GM12878 (cell line): ENCODE data around the gene SLC12A4. TPM values are rescaled to one million over a fixed set of nuclear protein-coding genes. Genes with fewer than 3 reads are reported as not detected.

Source experiments
- ATAC-seq: fragments of 200-7000 bp; cut with Tn5 transposase; 3 replicates; pipeline ENCODE4 v1.9.1; 2020; ENCODE audit warnings: mild to moderate bottlenecking, moderate library complexity
- BruUV-seq: library from RNA; stranded (reverse); fragments of 400-500 nt; replicated peaks from 2 replicates; lab custom pipeline; 2021; lab: Mats Ljungman, UMichigan
- CTCF ChIA-PET: fragments of 300-600 bp; sonication (Branson Sonifier 250); formaldehyde crosslinking; extraction: SDS; loops from one replicate; lab custom pipeline; 2021; ENCODE audit warnings: inconsistent platforms; lab: Yijun Ruan, JAX
- POLR2A ChIA-PET: fragments of 350-600 bp; formaldehyde crosslinking; extraction: SDS; loops from one replicate; lab custom pipeline; 2021; ENCODE audit warnings: inconsistent platforms; lab: Charles Lee
- RAD21 ChIA-PET: fragments of 300-600 bp; sonication (Branson Sonifier 250); formaldehyde crosslinking; loops from one replicate; lab custom pipeline; 2023; ENCODE audit warnings: antibody characterized with exemption; ENCODE audit not compliant: unreplicated experiment; lab: Charles Lee
- SMC1A ChIA-PET: fragments of 300-600 bp; sonication (Branson Sonifier 250); formaldehyde crosslinking; loops from one replicate; lab custom pipeline; 2023; ENCODE audit not compliant: unreplicated experiment, uncharacterized antibody; lab: Charles Lee
- DNase-seq: peaks from one replicate; pipeline ENCODE4 v3.0.0-alpha.2; 2011; ENCODE audit warnings: low read depth, low spot score
- FAIRE-seq: peaks from 3 replicates; lab custom pipeline; 2011; peaks lifted over from hg19 to GRCh38; lab: Jason Lieb, UNC
- H2AFZ ChIP-seq: 2 replicates; pipeline ENCODE4 v1.6.0; 2011; ENCODE audit warnings: low read depth, low read length, control low read depth; ENCODE audit not compliant: control insufficient read depth
- H3K27ac ChIP-seq: 2 replicates; pipeline ENCODE4 v1.5.1; 2011; ENCODE audit warnings: control low read depth; ENCODE audit not compliant: control insufficient read depth, insufficient read depth
- H3K27me3 ChIP-seq, 2 experiments: replicated peaks in 1 of 2; 2 replicates each; pipeline versions ENCODE4 v1.6.0 to v1.6.1; 2011; ENCODE audit warnings: low read length in 1 of 2; ENCODE audit not compliant: control insufficient read depth in 2 of 2, insufficient read depth in 2 of 2
- H3K36me3 ChIP-seq, 2 experiments: 2 replicates each; pipeline ENCODE4 v1.5.1; 2011; ENCODE audit warnings: low read length in 1 of 2; ENCODE audit not compliant: control insufficient read depth in 2 of 2, insufficient read depth in 2 of 2
- H3K4me1 ChIP-seq: 2 replicates; pipeline ENCODE4 v1.6.1; 2011; ENCODE audit warnings: mild to moderate bottlenecking, low read length, moderate library complexity, mixed read lengths; ENCODE audit not compliant: control insufficient read depth, insufficient read depth
- H3K4me2 ChIP-seq: 2 replicates; pipeline ENCODE4 v1.6.0; 2011; ENCODE audit warnings: control low read depth; ENCODE audit not compliant: control insufficient read depth, insufficient read depth
- H3K4me3 ChIP-seq: fragments of 200-600 bp; sonication (generic); 2 replicates; pipeline ENCODE4 v1.5.1; 2016
- H3K79me2 ChIP-seq: 2 replicates; pipeline ENCODE4 v1.6.0; 2011; ENCODE audit warnings: low read length; ENCODE audit not compliant: control insufficient read depth, insufficient read depth
- H3K9ac ChIP-seq: 2 replicates; pipeline ENCODE4 v1.8.0; 2011; ENCODE audit warnings: low read length, control low read depth, mixed read lengths; ENCODE audit not compliant: control insufficient read depth, insufficient read depth
- H3K9me3 ChIP-seq: replicated peaks from 3 replicates; pipeline ENCODE4 v1.5.1; 2011; ENCODE audit warnings: mild to moderate bottlenecking, low read length; ENCODE audit not compliant: control insufficient read depth, insufficient read depth
- H4K20me1 ChIP-seq: 2 replicates; pipeline ENCODE4 v1.6.0; 2011; ENCODE audit not compliant: control insufficient read depth, insufficient read depth
- ATF7 ChIP-seq: fragments of 450-650 bp; IDR thresholded peaks from 2 replicates; pipeline ENCODE4 v1.6.1; 2016; ENCODE audit warnings: low read depth, mild to moderate bottlenecking
- BACH1 ChIP-seq: fragments of 450-650 bp; IDR thresholded peaks from 2 replicates; pipeline ENCODE4 v1.6.1; 2017; ENCODE audit warnings: mild to moderate bottlenecking, borderline replicate concordance
- CHD4 ChIP-seq: fragments of 200-600 bp; sonication (generic); IDR thresholded peaks from 2 replicates; pipeline ENCODE4 v1.6.1; 2016; ENCODE audit warnings: mild to moderate bottlenecking
- EED ChIP-seq: sonication (generic); IDR thresholded peaks from 2 replicates; pipeline ENCODE4 v1.6.1; 2016; ENCODE audit warnings: antibody characterized with exemption, low read depth
- EGR1 ChIP-seq, 2 experiments: IDR thresholded peaks; 1 replicate in 1 of 2; 2 replicates in 1 of 2; pipeline ENCODE4 v1.6.1; 2011 to 2012; ENCODE audit warnings: low read depth in 2 of 2, low read length in 2 of 2, borderline replicate concordance in 1 of 2, mild to moderate bottlenecking in 1 of 2, moderate library complexity in 1 of 2
- EP300 ChIP-seq, 2 experiments: fragments of 150-350 bp in 1 of 2; IDR thresholded peaks; 2 replicates each; pipeline ENCODE4 v1.6.1; 2011 to 2012; ENCODE audit warnings: low read depth in 2 of 2, low read length in 2 of 2, borderline replicate concordance in 1 of 2, improper control_type of control experiment in 1 of 2, inconsistent platforms in 1 of 2; ENCODE audit not compliant: control insufficient read depth in 1 of 2
- FOS ChIP-seq: IDR thresholded peaks from 3 replicates; pipeline ENCODE4 v1.6.1; 2011; ENCODE audit warnings: borderline replicate concordance; ENCODE audit not compliant: insufficient read length; ENCODE audit errors: extremely low read depth
- GABPA ChIP-seq: IDR thresholded peaks from 2 replicates; pipeline ENCODE4 v1.6.1; 2014; ENCODE audit warnings: antibody characterized with exemption, low read depth, mild to moderate bottlenecking, inconsistent platforms
- IKZF1 ChIP-seq: fragments of 450-650 bp; conservative IDR thresholded peaks from 2 replicates; pipeline ENCODE4 v1.6.1; 2017; ENCODE audit warnings: antibody characterized with exemption, mild to moderate bottlenecking
- IKZF2 ChIP-seq, 2 experiments: fragments of 450-650 bp; IDR thresholded peaks; 2 replicates each; pipeline ENCODE4 v1.6.1; 2017; ENCODE audit warnings: mild to moderate bottlenecking in 2 of 2, moderate library complexity in 2 of 2
- JUNB ChIP-seq: IDR thresholded peaks from 2 replicates; pipeline ENCODE4 v1.6.1; 2016; ENCODE audit warnings: antibody characterized with exemption, mild to moderate bottlenecking
- KDM1A ChIP-seq: fragments of 200-600 bp; sonication (generic); IDR thresholded peaks from 2 replicates; pipeline ENCODE4 v1.6.1; 2016; ENCODE audit warnings: borderline replicate concordance
- NR2F1 ChIP-seq: fragments of 450-650 bp; conservative IDR thresholded peaks from 2 replicates; pipeline ENCODE4 v1.6.1; 2017; ENCODE audit warnings: mild to moderate bottlenecking
- RAD21 ChIP-seq: IDR thresholded peaks from 2 replicates; pipeline ENCODE4 v1.6.1; 2011; ENCODE audit warnings: mild to moderate bottlenecking, low read depth, low read length, moderate library complexity; ENCODE audit not compliant: insufficient read depth
- RFX5 ChIP-seq: IDR thresholded peaks from 2 replicates; pipeline ENCODE4 v1.6.1; 2011; ENCODE audit warnings: low read depth, low read length, improper control_type of control experiment
- ZBTB11 ChIP-seq: fragments of 450-650 bp; formaldehyde crosslinking; IDR thresholded peaks from 2 replicates; pipeline ENCODE4 v1.5.0; 2022; ENCODE audit warnings: mild to moderate bottlenecking, missing genetic modification characterization
- ZNF217 ChIP-seq: fragments of 450-650 bp; IDR thresholded peaks from 2 replicates; pipeline ENCODE4 v1.6.1; 2017; ENCODE audit warnings: antibody characterized with exemption, mild to moderate bottlenecking
- WGBS: methylation state at CpG from one replicate; pipeline ENCODE4 v1.1.6; 2016; ENCODE audit warnings: low lambda C conversion rate; ENCODE audit not compliant: insufficient replicate concordance, insufficient coverage; ENCODE audit errors: missing lambda C conversion rate; 5-methylcytosine and 5-hydroxymethylcytosine counted together
- in situ Hi-C: fragments of 300-500 bp; cut with MboI; formaldehyde crosslinking; loops from 9 replicates; pipeline ENCODE4 v1.14.3; 2018; ENCODE audit warnings: mixed read lengths
- intact Hi-C: fragments of 100-400 bp; cut with micrococcal nuclease; formaldehyde crosslinking; loops from one replicate; pipeline ENCODE4 v1.14.2; 2022; ENCODE audit not compliant: unreplicated experiment
- polyA plus RNA-seq, 11 experiments: library from polyadenylated mRNA; depleted of rRNA in 4 of 11; unstranded in 6 of 11; stranded (reverse) in 5 of 11; fragments of >200 nt; fragmentation: Nextera tagmentation in 4 of 11; fragmentation: Illumina TruSeq in 1 of 11; extraction: Ambion mirVana in 4 of 11; extraction: Trizol in 1 of 11; gene quantifications; 1 replicate in 1 of 11; 2 replicates in 10 of 11; pipeline versions ENCODE4 v1.2.1 to v1.2.3, GENCODE V29; 2011 to 2016; ENCODE audit warnings: inconsistent platforms in 2 of 11, missing spikeins in 2 of 11, low read depth in 1 of 11
- total RNA-seq, 4 experiments: library from RNA; depleted of rRNA in 3 of 4; stranded (reverse); fragments of >200 nt in 3 of 4; fragmentation: Illumina TruSeq in 1 of 4; extraction: Trizol in 1 of 4; gene quantifications; 2 replicates each; pipeline versions ENCODE4 v1.2.1 to v1.2.3, GENCODE V29; 2013 to 2021
- TF ChIP-seq, protein P1 (sequence below): fragments of 450-650 bp; IDR thresholded peaks from 2 replicates; pipeline ENCODE4 v1.6.1; 2017; ENCODE audit warnings: low read depth, mild to moderate bottlenecking, moderate library complexity

The SLC12A4 gene
- total and polyA plus RNA-seq, 10 of the 15 experiments (the other 5 are each of a cell fraction or from before 2014, with no cell fraction given): 0.95 to 39.9 (median 14.2) TPM

- no peak for TF ChIP-seq ZBTB11 (CRISPR knock-in tag)
Observed at GRCh38 chr16:67996666-67997065, 28.2 kb upstream of the SLC12A4 start (continued).

DNA sequence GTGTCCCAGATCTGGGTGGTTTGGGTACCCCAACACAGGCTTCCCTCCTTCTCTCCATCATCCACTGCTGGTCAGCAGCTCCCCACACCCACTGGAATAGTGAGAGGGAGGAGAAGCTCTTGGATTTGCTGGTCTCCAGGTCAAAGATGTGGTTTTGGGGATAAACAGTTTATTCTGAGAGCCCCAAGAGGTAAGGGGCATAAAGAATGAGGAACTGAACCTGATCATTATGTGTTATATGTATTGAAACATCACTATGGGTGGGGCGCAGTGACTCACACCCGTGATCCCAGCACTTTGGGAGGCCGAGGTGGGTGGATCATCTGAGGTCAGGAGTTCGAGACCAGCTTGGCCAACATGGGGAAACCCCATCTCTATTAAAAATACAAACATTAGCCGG, 27.0 kb upstream of the SLC12A4 start:
- WGBS: 9% methylated on average over 5 of the region's 5 CpGs
- ATAC-seq: peak; percentile 19
- no peak overlapping the region for H3K9ac ChIP-seq
- CTCF ChIA-PET: interaction anchor here (0.6 to 2.3 kb wide), 10 partner anchors 9 to 277 kb away, joined by 3 to 11 read pairs (median 4); no protein-coding TSS in a partner anchor
- no TSS peak for BruUV-seq
- no peak overlapping the region for H2AFZ ChIP-seq
- H3K27me3 ChIP-seq: no peaks in the 10 kb centered on the region
- H3K79me2 ChIP-seq: no peaks in the 10 kb centered on the region
- DNase-seq: no peak
- H3K4me1 ChIP-seq: peaks cover 45% of the 10 kb centered on the region
- no peaks in the 10 kb centered on the region for H3K36me3 ChIP-seq
- no peaks in the 10 kb centered on the region for H4K20me1 ChIP-seq
- H3K4me2 ChIP-seq: 0 out of 2 replicates have a peak overlapping the region, but pooled peaks have one; percentile 7
- POLR2A ChIA-PET: interaction anchor here (0.5 to 0.8 kb wide), 2 partner anchors 9 to 55 kb away, joined by 3 to 6 read pairs; no protein-coding TSS in a partner anchor
- no peak for FAIRE-seq
- no peaks in the 10 kb centered on the region for H3K9me3 ChIP-seq
- no peak overlapping the region for H3K27ac ChIP-seq
- SMC1A ChIA-PET: interaction anchor here (0.7 to 1.7 kb wide), 3 partner anchors 11 to 112 kb away, joined by 3 to 5 read pairs (median 3); partner anchors contain the start of gene DPEP2NB
- in situ Hi-C loops (no loop called here), intact Hi-C loops (no loop called here)
- RAD21 ChIA-PET: interaction anchor here (0.9 kb wide), 1 partner anchor 10 kb away, joined by 3 read pairs; no protein-coding TSS in a partner anchor
- H3K4me3 ChIP-seq: no peak overlapping the region
- TF ChIP-seq EP300 (IDR thresholded peaks at IDR 0.05; ENCODE audit: borderline replicate concordance in 1 of 2, control insufficient read depth in 1 of 2, low read depth in 2 of 2, low read length in 2 of 2) (0 out of 4 replicates have a peak, but pooled peaks of 1 of the 2 experiments have one; percentile 29), GABPA (no peak), FOS (no peak), JUNB (0 out of 2 replicates have a peak, but pooled peaks have one; percentile 6), NR2F1 (peak; percentile 37; the same call in 1 of the 2 replicates), ATF7 (peak; percentile 29; the same call in 1 of the 2 replicates), RFX5 (no peak), EGR1 (IDR thresholded peaks at IDR 0.05; ENCODE audit: borderline replicate concordance in 1 of 2, low read depth in 2 of 2, low read length in 2 of 2) (0 out of 3 replicates have a peak, but pooled peaks of 1 of the 2 experiments have one; percentile 38), CHD4 (no peak), IKZF1 (peak; percentile 51; the same call in 1 of the 2 replicates), KDM1A (no peak), BACH1 (no peak), IKZF2 (IDR thresholded peaks at IDR 0.05) (peak; percentile 60 to 67), RAD21 (no peak), EED (peak; percentile 74), ZNF217 (peak; percentile 82)
- TF ChIP-seq, protein P1, sequence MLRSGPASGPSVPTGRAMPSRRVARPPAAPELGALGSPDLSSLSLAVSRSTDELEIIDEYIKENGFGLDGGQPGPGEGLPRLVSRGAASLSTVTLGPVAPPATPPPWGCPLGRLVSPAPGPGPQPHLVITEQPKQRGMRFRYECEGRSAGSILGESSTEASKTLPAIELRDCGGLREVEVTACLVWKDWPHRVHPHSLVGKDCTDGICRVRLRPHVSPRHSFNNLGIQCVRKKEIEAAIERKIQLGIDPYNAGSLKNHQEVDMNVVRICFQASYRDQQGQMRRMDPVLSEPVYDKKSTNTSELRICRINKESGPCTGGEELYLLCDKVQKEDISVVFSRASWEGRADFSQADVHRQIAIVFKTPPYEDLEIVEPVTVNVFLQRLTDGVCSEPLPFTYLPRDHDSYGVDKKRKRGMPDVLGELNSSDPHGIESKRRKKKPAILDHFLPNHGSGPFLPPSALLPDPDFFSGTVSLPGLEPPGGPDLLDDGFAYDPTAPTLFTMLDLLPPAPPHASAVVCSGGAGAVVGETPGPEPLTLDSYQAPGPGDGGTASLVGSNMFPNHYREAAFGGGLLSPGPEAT: peak; percentile 46
